ENCODE measurements around the gene HOXD11. TPM values are rescaled to one million over a fixed set of nuclear protein-coding genes. Genes with fewer than 3 reads are reported as not detected.

Gene HOXD11
- total RNA-seq, 1 donor from 2014 or later, result not detected

GRCh38 chr2:176127774-176128072, 20.6 kb downstream of the HOXD11 start:
- Histone ChIP-seq H3K9me3 (no peaks in the 10 kb centered on the region), H3K4me3 (no peak overlapping the region), H3K4me1 (peaks cover 11% of the 10 kb centered on the region), H3K27me3 (peaks cover 96% of the 10 kb centered on the region), H3K36me3 (no peaks in the 10 kb centered on the region), H3K27ac (no peak overlapping the region)
- intact Hi-C loops (cut with DNase I), result loop anchor here (5.0 kb wide), 1 partner anchor 510 kb away; no protein-coding TSS in a partner anchor
- no peak for ATAC-seq
- TF ChIP-seq, protein P1, sequence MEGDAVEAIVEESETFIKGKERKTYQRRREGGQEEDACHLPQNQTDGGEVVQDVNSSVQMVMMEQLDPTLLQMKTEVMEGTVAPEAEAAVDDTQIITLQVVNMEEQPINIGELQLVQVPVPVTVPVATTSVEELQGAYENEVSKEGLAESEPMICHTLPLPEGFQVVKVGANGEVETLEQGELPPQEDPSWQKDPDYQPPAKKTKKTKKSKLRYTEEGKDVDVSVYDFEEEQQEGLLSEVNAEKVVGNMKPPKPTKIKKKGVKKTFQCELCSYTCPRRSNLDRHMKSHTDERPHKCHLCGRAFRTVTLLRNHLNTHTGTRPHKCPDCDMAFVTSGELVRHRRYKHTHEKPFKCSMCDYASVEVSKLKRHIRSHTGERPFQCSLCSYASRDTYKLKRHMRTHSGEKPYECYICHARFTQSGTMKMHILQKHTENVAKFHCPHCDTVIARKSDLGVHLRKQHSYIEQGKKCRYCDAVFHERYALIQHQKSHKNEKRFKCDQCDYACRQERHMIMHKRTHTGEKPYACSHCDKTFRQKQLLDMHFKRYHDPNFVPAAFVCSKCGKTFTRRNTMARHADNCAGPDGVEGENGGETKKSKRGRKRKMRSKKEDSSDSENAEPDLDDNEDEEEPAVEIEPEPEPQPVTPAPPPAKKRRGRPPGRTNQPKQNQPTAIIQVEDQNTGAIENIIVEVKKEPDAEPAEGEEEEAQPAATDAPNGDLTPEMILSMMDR (IDR thresholded peaks at IDR 0.05), result no peak
- DNase-seq, result no peak

DNA sequence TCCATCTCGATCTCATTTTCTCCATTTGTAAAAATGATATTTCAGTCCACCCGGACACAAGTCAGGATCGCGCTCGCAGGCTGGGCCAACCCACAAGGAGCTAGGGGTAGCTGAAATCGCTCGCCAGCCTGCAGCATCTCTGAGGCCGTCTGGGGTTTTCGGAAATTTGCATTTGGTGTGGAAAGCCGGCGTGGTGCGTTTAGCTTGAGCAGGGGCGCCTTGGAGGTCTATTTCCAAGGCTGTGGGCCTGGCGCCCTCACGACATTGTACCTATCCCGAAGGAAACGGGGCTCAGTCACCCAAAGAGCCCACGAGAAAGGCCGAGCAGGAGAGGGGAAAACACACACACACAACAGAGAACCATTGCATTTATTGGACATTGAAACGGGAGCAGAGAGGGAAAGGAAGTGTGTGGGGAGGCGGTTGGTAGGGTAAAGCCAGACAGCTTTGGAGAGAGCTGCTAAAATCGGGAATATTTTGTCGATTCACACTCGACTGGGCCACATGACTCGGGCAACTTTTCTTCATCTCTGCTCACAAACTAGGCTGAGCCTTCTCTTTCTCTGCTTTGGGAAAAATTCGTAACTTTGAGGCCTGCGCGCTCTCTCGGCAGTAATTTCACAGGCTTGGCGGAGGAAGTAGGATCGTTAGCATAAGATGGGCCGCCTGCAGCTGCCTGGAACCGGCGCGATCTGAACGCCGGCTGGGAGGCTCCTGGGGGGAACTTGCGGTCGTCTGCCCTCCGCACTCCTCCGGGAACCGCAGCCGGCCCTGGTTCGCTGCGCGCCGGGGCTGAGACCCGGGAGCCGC, 21.3 kb downstream of the HOXD11 start:
- ATAC-seq (no peak), DNase-seq (no peak)
- no peaks in the 10 kb centered on the region for H3K9me3 ChIP-seq
- H3K4me1 ChIP-seq, result peaks cover 5% of the 10 kb centered on the region
- H3K27ac ChIP-seq, result no peak overlapping the region
- peak overlapping the region; percentile 10 for H3K4me3 ChIP-seq
- no peaks in the 10 kb centered on the region for H3K36me3 ChIP-seq
- peaks cover 96% of the 10 kb centered on the region for H3K27me3 ChIP-seq
- TF ChIP-seq, protein P1 (IDR thresholded peaks at IDR 0.05), result no peak
- intact Hi-C loops (cut with DNase I), result loop anchor here (5.0 kb wide), 1 partner anchor 509 kb away; no protein-coding TSS in a partner anchor

DNA sequence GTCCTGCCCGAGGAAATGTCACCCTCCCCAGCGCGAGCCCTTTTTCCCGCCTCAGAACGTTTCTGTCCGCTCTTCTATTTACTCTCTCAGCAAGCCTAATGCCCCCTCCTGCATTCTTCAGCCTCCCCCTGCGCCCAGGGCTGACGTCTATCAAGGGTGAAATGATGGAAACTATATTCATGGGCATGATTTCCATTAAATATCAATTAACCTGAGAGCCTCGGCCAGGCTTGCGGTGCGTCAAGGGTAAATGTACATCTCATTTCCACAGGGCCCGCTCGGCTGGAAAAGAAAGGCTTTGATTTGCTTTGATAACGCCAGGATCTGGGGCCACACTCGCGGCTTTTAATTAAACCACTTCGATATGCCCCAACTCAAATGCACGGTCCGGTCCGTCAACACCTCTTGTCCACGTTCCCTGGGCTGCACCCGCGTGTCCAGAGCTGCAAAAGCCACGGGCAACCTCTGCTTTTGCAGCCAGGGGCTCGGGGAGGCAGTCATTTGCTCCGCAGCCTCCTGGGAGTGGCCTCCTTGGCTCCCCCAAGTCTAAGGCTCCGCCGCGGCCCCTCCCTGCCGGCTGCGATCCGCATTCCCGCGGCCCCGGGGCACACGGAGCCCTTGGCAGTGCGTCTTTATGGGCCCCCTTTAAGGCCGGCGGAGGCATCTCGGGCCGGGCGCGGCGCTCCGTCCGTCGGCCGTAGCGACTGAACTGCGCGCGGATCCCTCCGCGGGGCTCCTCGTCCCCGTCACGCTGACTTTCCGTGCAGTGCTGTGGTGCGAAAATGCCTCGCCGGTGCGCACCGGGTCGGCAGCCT, 22.1 kb downstream of the HOXD11 start, which contains the start of gene HOXD8:
TSS of gene HOXD8 (plus strand) at position 724 of the 815 bp plus-strand sequence. CDS start 662 bp downstream, outside the sequence.
- no peaks in the 10 kb centered on the region for H3K36me3 ChIP-seq
- ATAC-seq (peak; percentile 36), DNase-seq (peak; percentile 57)
- intact Hi-C loops (cut with DNase I), result loop anchor here (5.0 kb wide), 1 partner anchor 508 kb away; no protein-coding TSS in a partner anchor
- H3K4me3 ChIP-seq, result peak within 1 kb of the TSS; percentile 26
- peaks cover 4% of the 10 kb centered on the region for H3K4me1 ChIP-seq
- H3K9me3 ChIP-seq, result no peaks in the 10 kb centered on the region
- peaks cover 96% of the 10 kb centered on the region for H3K27me3 ChIP-seq
- no peak within 1 kb of the TSS for H3K27ac ChIP-seq
- TF ChIP-seq, protein P1 (IDR thresholded peaks at IDR 0.05), result no peak

DNA sequence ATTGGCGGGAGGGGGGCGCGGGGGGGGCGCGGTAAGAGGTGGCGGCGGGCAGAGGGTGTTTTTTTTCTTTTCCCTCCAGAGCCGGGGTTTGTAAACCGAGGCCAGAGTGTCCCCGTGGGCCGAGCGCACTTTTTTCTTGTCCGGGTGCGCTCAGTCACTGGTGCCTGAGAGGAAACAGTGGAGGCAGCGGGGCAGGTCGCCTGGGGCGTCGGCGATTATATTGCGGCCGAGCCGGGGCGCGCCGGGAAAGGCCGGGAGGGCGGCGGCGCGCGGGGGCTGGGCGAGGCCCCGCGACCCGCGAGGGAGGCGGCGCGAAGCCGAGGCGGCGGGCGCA, 22.7 kb downstream of the HOXD11 start:
- no peak overlapping the region for H3K27ac ChIP-seq
- intact Hi-C loops (cut with DNase I), result loop anchor here (5.0 to 10.0 kb wide), 3 partner anchors 325 to 508 kb away; no protein-coding TSS in a partner anchor
- H3K4me1 ChIP-seq, result peaks cover 4% of the 10 kb centered on the region
- peaks cover 96% of the 10 kb centered on the region for H3K27me3 ChIP-seq
- no peaks in the 10 kb centered on the region for H3K9me3 ChIP-seq
- ATAC-seq, result no peak
- TF ChIP-seq, protein P1 (IDR thresholded peaks at IDR 0.05), result no peak
- H3K4me3 ChIP-seq, result peak overlapping the region; percentile 10
- no peak for DNase-seq
- H3K36me3 ChIP-seq, result no peaks in the 10 kb centered on the region

- peak; percentile 60 for DNase-seq
- peaks cover 4% of the 10 kb centered on the region for H3K4me1 ChIP-seq
- TF ChIP-seq, protein P1 (IDR thresholded peaks at IDR 0.05), result no peak
- intact Hi-C loops (cut with DNase I), result loop anchor here (10.0 kb wide), 2 partner anchors 324 to 424 kb away; no protein-coding TSS in a partner anchor
- peaks cover 96% of the 10 kb centered on the region for H3K27me3 ChIP-seq
- peak overlapping the region; percentile 26 for H3K4me3 ChIP-seq
- peak; percentile 24 for ATAC-seq
- no peak overlapping the region for H3K27ac ChIP-seq
- no peaks in the 10 kb centered on the region for H3K36me3 ChIP-seq
- no peaks in the 10 kb centered on the region for H3K9me3 ChIP-seq
Observed at GRCh38 chr2:176130147-176130956, 23.3 kb downstream of the HOXD11 start.

All from upper lobe of right lung (tissue), 1 donor.